Stimulated activated CD4-positive, alpha-beta T cell treated with anti-CD3 and anti-CD28 coated beads, TNF-alpha, amount 100 ng/mL, for 1 hour (primary cell): ENCODE measurements around the gene NFIC.

Experiments used
- DNase-seq, 3 donors: peaks; one replicate each; pipeline ENCODE4 v3.0.0-alpha.2; 2020; ENCODE audit warnings: low read depth in 3 of 3, low spot score in 1 of 3

The NFIC gene

DNA sequence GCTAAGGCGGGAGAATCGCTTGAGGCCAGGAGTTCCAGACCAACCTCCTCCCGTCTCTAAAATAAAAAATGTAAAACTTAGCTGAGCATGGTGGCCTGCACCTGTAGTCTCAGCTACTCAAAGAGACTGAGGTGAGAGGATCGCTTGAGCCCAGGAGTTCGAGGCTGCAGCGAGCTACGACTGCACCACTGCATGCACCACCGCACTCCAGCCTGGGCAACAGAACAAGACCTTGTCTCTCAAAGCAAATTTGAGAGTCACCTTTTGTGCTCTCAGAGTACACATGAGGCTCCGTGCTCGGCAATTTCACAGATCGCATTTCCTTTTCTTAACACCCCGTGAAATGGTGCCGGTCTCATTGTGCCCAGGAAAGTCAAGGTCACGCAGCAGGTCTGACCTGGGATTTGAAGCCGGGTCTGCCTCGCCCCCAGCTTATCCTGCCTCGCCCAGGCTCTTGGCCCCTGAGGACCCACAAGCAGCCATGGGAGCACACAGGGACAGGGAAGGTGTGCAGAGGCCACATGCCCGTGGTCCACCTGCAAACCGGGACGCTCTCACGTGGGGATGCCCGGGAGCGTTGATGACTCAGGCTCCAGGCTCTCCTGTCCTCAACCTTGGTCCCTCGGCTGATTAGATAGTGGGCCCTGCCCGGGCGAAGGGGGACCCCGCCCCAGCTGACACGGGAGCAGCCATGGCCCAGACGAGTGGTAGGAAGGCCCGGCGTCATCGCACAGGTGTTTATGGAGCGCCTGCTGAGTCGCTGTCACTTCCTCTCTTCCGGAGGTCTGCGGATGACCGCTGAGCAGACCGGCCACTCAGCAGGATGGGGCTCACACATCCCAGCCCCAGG lies 115.1 kb downstream of the NFIC start:
- no peak for DNase-seq

DNA sequence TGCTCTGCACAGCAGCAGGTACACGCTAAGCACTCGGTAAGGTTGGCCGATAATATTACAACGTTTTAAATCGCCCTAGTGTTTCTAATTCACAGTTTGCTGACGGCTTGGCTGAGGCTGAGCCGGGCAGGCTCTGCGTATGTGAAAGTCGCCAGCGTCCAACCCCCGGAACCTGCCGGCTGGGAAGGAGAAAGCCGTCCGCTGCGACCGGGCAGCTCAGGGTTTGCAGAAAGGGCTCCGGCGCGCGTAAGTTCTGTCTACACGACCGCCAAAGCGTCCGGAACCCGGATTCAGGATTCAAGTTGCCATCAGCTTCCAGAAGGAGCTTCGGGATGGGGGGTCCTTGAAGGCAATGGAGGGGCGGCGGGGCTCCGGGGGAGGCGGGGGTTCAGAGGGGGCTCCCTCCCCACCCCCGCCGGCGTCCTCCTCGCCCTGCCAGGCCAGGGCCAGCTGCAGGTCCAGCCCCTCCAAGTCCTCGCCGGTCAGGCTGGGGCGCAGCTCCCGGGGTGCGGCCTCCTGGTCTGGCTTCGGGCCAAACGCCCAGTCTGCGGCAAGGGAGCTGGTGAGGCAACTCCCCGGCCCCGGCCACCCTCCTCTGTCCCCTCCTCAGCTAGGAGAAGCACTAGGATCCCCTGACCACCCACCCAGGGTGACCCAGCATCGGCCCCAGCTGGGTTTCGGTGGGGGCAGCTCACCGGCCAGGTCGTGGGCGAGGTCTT lies 116.3 kb downstream of the NFIC start:
- no peak for DNase-seq

DNA sequence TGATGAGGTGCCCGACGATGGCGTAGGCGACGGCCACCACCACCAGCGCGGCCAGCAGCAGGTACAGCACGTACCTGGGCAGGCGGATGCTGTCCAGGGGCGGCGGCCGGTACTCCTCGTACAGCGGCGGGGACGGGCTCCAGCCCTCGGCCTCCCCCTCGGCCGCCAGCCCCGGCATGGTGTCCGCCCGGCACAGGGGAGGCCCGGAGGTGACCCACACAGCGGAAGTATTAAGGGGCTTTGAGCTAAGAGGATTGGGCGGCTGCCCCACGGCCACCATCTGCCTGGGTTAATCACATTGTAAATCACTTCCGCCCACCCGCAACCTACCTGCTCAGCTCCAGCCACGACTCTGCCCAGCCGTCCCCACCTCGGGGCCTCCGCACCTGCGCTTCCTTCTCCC lies 116.8 kb downstream of the NFIC start, which contains the start of gene SMIM44:
Gene SMIM44 (minus strand): TSS at position 216 of the 403 bp plus-strand sequence. CDS start 38 bp downstream, at position 178.
- no peak for DNase-seq

GRCh38 chr19:3491396-3492119 lies 125.2 kb downstream of the NFIC start:
- no peak for DNase-seq

DNA sequence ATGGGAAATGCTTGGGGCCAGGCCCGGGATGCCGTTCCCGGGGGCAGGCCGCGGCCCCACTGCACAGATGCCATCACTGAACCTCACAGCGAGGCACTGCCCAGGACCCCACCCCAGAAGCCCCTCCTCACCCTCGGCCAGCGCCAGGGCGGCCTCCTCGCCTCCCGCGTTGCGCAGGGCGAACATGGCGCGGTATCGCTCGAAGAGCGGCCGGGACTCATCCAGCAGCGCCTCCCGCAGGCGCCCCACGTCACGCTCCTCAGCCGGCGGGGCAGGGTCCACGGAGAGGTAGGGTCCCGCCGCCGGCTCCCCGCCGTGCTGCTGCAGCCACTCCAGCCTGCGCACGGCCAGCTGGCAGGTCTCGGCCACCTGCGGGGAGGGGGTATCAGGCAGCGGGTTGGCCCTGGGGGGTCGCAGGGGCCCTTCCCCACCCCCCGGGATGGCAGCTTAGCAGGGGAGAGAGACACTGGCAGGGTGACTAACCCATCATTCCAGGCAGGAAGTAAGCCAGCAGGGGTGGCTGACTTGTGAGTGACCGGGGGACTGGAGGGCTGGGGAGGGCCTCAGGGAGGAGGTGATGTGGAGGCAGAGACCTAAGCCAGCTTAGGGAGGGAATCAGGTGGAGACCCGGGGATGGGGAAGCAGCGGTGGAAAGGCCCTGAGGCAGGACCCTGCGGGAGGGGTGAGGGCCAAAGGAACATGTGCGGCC lies 125.9 kb downstream of the NFIC start:
- DNase-seq, result no peak

- DNase-seq, result no peak
Observed at GRCh38 chr19:3492919-3493318, 126.5 kb downstream of the NFIC start.

GRCh38 chr19:3493651-3494050 lies 127.3 kb downstream of the NFIC start:
- DNase-seq, result no peak

DNA sequence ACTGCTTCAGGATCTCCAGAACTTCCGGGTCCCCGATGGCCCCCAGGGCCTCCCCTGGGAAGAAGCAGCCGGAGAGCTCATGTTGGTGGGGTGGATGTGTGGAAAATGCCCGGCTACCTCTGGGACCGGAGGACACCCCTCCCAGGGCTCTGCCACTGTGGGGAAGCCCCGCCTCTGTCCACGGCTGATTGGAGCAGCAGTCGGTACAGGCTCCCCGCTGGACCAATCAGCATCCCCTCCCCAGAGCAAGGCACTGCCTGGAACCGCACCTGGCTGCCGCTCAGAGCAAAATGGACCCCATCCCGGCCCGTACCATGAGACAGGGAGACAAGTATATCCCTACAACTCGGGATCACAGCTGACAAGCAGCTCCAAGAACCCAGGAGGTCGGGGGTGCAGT lies 127.7 kb downstream of the NFIC start:
- DNase-seq, result peak in 1 of 3 donors; percentile 24

DNA sequence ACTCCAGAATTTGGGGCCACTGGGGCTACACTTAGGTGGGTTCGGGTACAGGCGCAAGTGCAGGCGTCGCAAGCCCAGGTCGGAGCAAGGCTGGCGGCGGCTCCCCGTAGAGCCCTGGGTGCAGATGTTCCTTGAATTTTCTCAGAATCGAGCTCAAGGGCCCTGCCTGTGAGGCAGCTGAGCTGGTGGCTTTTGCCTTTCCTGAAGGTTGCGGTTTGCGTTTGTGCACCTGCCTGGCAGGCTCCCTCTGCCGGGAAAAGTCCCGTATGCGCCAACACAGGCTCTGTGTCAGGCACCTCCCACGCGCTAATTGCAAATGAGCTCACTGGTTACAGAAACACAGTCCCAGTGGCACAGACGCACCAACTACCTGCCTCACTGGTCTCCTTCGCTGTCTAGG lies 128.2 kb downstream of the NFIC start:
- DNase-seq, result peak in 1 of 3 donors; percentile 37

DNA sequence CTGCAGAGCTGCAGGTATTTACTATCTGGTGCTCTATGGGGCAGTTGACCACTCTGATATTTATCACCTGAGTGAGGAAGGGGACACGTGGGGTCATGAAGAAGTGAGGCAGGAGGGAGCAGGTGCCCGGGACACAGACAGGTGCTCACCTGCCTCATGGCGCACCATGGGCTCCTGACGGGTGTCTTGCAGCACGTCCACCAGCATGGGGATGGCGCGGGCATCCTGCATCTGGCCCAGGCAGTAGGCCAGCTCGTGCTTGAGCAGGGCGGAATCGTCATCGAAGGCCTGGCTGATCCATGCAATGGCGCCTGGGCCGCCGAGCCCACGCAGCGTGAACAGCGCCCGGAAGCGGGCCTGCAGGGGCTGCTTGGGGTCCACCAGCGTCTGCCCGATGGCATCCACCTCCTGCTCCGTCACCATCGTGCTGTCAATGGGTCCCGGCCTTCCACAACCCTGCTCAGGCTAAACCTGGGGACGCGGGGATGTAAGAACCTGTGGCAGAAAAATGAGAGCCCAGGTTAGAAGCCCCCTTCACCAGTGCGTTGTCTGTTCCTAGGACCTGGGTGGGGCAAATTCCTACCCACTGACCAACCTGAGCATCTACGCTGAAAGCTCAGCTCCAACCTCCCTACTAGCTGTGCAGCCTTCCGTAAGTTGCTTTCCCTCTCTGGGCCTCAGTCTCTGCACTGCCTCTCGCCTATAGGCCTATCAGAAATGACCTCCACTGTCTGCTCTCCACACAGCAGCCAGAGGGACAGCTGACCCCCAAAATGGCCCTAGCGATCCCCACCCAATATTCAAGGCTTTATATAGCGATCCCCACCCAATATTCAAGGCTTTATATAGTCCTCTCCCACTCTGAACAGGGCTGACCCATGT lies 130.2 kb downstream of the NFIC start:
- DNase-seq, result no peak

GRCh38 chr19:3497757-3498520 lies 131.6 kb downstream of the NFIC start:
- no peak for DNase-seq

DNA sequence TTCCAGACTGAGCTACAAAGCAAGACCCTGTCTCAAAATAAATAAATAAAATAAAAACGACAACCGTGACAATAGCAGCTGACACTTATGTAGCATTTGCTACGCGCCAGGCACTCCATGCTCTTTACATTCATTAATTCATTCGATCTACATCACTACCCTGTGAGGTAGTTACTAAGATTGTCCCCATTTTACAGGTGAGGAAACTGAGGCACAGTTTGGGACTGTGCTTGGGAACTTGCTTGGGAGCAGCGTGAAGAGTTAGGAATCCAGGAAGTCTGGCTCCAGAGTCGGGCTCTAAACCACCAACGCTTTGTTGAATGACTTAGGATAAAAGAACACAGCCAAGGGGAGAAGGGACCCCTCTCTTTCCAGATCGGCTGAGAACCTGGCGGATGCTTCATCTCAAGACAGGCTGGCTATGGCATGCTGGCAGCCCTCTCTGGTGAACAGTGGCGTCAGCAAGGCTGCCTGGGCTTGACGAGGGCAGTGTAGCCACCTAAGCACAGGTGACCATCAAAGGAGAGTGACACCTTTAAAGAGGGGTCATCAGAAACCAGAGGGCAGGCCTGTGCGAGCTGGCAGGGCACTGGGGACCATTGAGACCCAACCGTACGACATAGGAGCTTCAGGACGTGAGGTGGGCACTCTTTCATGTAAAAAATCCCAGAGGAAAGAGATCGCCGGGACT lies 133.5 kb downstream of the NFIC start:
- no peak for DNase-seq

- DNase-seq, result peak; percentile 89 to 92 (median 91)
Observed at GRCh38 chr19:3500429-3501101, 134.2 kb downstream of the NFIC start, which contains the start of gene DOHH. Gene DOHH, minus strand, starts transcription at chr19:3500674. Its CDS starts 3,860 bp downstream, at chr19:3496814.

DNA sequence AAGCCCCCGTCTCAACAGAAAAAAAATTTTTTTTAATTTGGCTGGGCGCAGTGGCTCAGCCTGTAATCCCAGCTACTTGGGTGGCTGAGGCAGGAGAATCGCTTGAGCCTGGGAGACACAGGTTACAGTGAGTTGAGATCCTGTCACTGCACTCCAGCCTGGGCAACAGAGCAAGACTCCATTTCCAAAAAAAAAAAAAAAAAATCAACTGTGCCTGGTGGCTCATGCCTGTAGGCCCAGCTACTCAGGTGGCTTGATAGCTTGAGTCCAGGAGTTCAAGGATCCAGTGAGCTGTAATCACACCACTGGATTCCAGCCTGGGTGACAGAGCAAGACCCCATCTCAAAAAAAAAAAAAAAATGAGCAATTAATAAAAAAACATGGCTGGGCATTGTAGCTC lies 135.4 kb downstream of the NFIC start:
- DNase-seq, result no peak

DNA sequence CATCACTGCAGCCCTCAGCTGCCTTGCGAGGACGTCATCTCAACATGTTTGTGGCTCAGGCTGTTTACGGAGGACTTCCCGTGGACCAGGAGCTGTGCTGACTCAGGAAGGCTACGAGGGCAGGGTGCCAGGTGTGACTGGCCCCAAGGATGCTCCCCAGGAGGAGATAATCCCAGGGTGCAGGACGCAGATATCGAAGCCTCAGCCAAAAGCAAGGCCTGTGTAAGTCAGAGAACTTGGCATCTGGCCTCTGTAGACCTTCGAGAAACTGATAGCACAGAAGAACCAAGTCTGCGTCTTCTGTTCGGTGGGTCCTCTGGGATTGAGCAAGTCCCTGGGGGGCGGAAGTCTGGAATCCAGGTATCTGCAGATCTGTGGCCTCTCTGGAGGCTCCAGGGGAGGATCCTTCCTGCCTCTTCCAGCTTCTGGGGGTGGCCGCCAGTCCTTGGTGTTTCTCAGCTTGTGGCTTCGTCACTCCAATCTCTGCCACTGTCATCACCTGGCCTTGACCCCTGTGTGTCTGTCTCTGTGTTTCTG lies 136.7 kb downstream of the NFIC start:
- DNase-seq, result no peak

GRCh38 chr19:3504735-3505134 lies 138.4 kb downstream of the NFIC start:
- DNase-seq, result no peak

GRCh38 chr19:3505598-3506383 lies 139.4 kb downstream of the NFIC start, which contains the start of gene FZR1:
Gene FZR1, plus strand, starts transcription at chr19:3506311. Its CDS starts 16,679 bp downstream, at chr19:3522990.
- DNase-seq, result peak; percentile 99 to 100 (median 100)
